ENCODE measurements around the gene MAP3K2. TPM values are rescaled to one million over a fixed set of nuclear protein-coding genes. Genes with fewer than 3 reads are reported as not detected.

The MAP3K2 gene
- total and polyA plus RNA-seq, 2 of the 8 experiments (the other 6 are each of a cell fraction or from before 2014, with no cell fraction given), result 2.0 to 23.2 TPM

DNA sequence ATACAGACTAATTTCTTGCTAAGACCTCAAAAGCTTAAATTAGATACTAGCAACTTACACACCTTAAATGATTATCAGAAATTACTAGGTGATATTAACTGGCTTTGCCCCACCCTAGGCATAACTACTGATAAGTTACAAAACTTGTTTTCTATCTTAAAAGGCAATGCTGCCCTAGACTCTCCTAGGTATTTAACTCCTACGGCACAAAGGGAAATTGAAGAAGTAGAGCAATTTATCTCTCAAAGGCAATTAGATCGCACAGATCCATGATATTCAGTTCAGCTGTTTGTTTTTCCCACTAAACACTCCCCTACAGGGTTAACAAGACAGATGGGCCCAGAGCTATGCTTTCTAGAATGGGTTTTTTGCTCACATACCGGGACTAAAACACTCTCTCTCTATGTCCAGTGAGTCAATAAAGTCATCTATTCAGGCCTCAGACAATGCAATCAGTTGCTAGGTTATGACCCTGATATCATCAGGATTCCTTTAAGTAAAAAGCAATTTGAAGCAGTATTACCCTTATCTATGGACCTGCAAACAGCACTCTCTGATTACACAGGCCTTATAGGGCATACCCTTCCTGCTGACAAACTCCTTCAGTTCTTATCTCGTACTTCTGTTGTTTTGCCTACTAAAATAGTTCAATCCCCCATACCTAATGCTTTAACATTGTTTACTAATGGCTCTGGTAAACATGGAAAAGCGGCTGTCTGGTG lies 14.3 kb downstream of the MAP3K2 start:
- Histone ChIP-seq H3K23me2 (ENCODE audit: low read depth, low read length) (no peaks in the 10 kb centered on the region), H4K20me1 (replicated peaks in 1 of 2; ENCODE audit: control insufficient read depth in 1 of 2, insufficient read depth in 2 of 2, low read length in 2 of 2) (no peaks in the 10 kb centered on the region), H3K27ac (ENCODE audit: low read depth, low read length) (no peak overlapping the region), H3K27me3 (replicated peaks in 1 of 4; ENCODE audit: control insufficient read depth in 3 of 4, extremely low read depth in 1 of 4, insufficient read depth in 3 of 4, low read length in 3 of 4) (no peaks in the 10 kb centered on the region), H3K79me1 (ENCODE audit: low read depth, low read length) (no peaks in the 10 kb centered on the region; the same call in 1 of the 2 replicates), H3K4me1 (replicated peaks in 1 of 4; ENCODE audit: control insufficient read depth in 3 of 4, insufficient read depth in 4 of 4, low read length in 3 of 4) (no peaks in the 10 kb centered on the region), H3K9me3 (ENCODE audit: insufficient read depth in 2 of 2, low read depth in 1 of 2, low read length in 1 of 2) (peaks cover 47 to 52% of the 10 kb centered on the region in 2 experiments), H2BK120ac (replicated peaks; ENCODE audit: low read depth, low read length) (no peak overlapping the region), H3K79me2 (ENCODE audit: control insufficient read depth in 1 of 2, insufficient read depth in 2 of 2, low read length in 2 of 2) (peaks cover 0 to 84% of the 10 kb centered on the region in 2 experiments; a peak in 3 of 4 replicates), H2AFZ (ENCODE audit: low read length) (no peak overlapping the region), H2AK5ac (ENCODE audit: low read depth, low read length) (no peak overlapping the region), H3K9ac (replicated peaks in 1 of 4; ENCODE audit: extremely low read depth in 1 of 4, low read depth in 3 of 4, low read length in 3 of 4) (no peak overlapping the region), H3K36me3 (ENCODE audit: control insufficient read depth in 2 of 4, insufficient read depth in 4 of 4, low read length in 3 of 4) (peaks cover 0 to 21% (median 3%) of the 10 kb centered on the region in 4 experiments; a peak in 3 of 8 replicates), H3K14ac (ENCODE audit: insufficient read length) (no peak overlapping the region), H2BK5ac (ENCODE audit: low read depth, low read length) (no peak overlapping the region), H2BK15ac (ENCODE audit: low read length) (no peak overlapping the region), H3K4me2 (ENCODE audit: insufficient read depth in 1 of 2, low read depth in 2 of 2, low read length in 2 of 2) (no peak overlapping the region), H2BK20ac (ENCODE audit: low read length) (no peak overlapping the region), H3K56ac (replicated peaks; ENCODE audit: insufficient read length, low read depth, low read length) (no peak overlapping the region), H3K4me3 (ENCODE audit: extremely low read depth in 1 of 4, insufficient read depth in 2 of 4, low read depth in 3 of 4, low read length in 4 of 4) (no peak overlapping the region), H3K23ac (ENCODE audit: insufficient read length) (no peak overlapping the region), H2BK12ac (ENCODE audit: low read depth, low read length) (no peak overlapping the region), H3K4ac (replicated peaks; ENCODE audit: insufficient read length, low read depth, low read length) (no peak overlapping the region), H4K8ac (ENCODE audit: extremely low read depth, insufficient read depth, low read length) (no peak overlapping the region), H3K18ac (ENCODE audit: extremely low read depth, low read length) (no peak overlapping the region), H4K5ac (ENCODE audit: insufficient read length, low read depth, low read length) (no peak overlapping the region), H4K91ac (replicated peaks; ENCODE audit: insufficient read length, low read length) (no peak overlapping the region)
- POLR2A ChIA-PET (ENCODE audit: partially characterized antibody), result no interaction called here
- CTCF ChIA-PET (ENCODE audit: partially characterized antibody), result interaction anchor here (1.0 to 1.1 kb wide), 2 partner anchors 42 to 51 kb away, joined by 3 read pairs; no protein-coding TSS in a partner anchor
- WGBS, 2 experiments (ENCODE audit: extremely low coverage in 1 of 2, insufficient coverage in 1 of 2, insufficient read length in 1 of 2, insufficient replicate concordance in 2 of 2, low coverage in 1 of 2, low lambda C conversion rate in 2 of 2, missing lambda C conversion rate in 1 of 2), result 90% methylated on average over 5 of the region's 5 CpGs; no CpG with 5 or more reads in 1 of the 2 experiments
- FAIRE-seq (no peak), DNase-seq (ENCODE audit: low read depth in 1 of 2, low spot score in 2 of 2) (no peak)
- TF ChIP-seq TAF1 (IDR thresholded peaks at IDR 0.05; ENCODE audit: low read depth, low read length) (no peak), CBX5 (IDR thresholded peaks at IDR 0.05; ENCODE audit: low read depth, low read length) (no peak), MAX (IDR thresholded peaks at IDR 0.05) (no peak), CTCF (IDR thresholded peaks at IDR 0.05; ENCODE audit: control extremely low read depth in 1 of 3, insufficient read depth in 1 of 3, low read depth in 1 of 3, low read length in 3 of 3) (no peak), NRF1 (IDR thresholded peaks at IDR 0.05; ENCODE audit: low read depth, low read length) (no peak), TBP (IDR thresholded peaks at IDR 0.05; ENCODE audit: low read depth, low read length) (no peak), POLR2AphosphoS5 (IDR thresholded peaks at IDR 0.05; ENCODE audit: low read depth, low read length) (no peak), CHD2 (IDR thresholded peaks at IDR 0.05; ENCODE audit: low read length) (no peak)
